ENCODE measurements around the gene ADH5.

DNA sequence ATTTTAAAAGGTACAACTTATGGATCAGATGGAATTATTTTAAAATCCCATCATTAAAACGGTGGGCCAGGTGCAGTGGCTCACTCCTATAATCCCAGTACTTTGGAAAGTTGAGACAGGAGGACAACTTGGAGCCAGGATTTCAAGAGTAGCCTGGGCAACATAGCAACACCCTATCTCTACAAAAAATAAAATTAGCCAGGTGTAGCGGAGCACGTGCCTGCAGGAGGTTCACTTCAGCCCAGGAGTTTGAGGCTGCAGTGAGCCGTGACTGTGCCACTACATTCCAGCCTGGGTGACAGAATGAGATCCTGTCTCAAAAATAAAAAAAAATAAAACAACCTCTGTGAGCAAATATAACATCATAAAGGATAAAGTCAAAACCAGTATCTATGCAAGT is 11.4 kb downstream of the ADH5 start:
- TF ChIP-seq POLR2A (IDR thresholded peaks at IDR 0.05) (no peak), CTCF (IDR thresholded peaks at IDR 0.05) (no peak), EP300 (IDR thresholded peaks at IDR 0.05) (no peak)
